Measurements from ENCODE around the gene HCFC1. TPM values are rescaled to one million over a fixed set of nuclear protein-coding genes. Genes with fewer than 3 reads are reported as not detected.

Gene HCFC1
- total RNA-seq, 6 experiments from 2014 or later: 15.2 to 32.5 (median 19.7) TPM

GRCh38 chrX:153966283-153966688 lies 5.3 kb downstream of the HCFC1 start:
- peak overlapping the region in 2 of 3 donors; percentile 6 to 39 for H3K27ac ChIP-seq
- ATAC-seq (peak; percentile 5 to 45 (median 42)), DNase-seq (peak; percentile 46 to 80 (median 77))
- intact Hi-C loops (cut with DNase I): no loop called here
- no peak for TF ChIP-seq CTCF (IDR thresholded peaks at IDR 0.05)
- TF ChIP-seq POLR2A (IDR thresholded peaks at IDR 0.05): no peak
- H3K27me3 ChIP-seq: no peaks in the 10 kb centered on the region
- H3K9me3 ChIP-seq: no peaks in the 10 kb centered on the region
- no peak overlapping the region for H3K4me3 ChIP-seq
- H3K36me3 ChIP-seq: peaks cover 0 to 30% (median 11%) of the 10 kb centered on the region in 4 donors
- 49% methylated on average over 12 of the region's 15 CpGs for WGBS (ENCODE audit: insufficient coverage, low coverage, low lambda C conversion rate, missing lambda C conversion rate)
- H3K4me1 ChIP-seq: peaks cover 0 to 41% (median 0%) of the 10 kb centered on the region in 4 donors

DNA sequence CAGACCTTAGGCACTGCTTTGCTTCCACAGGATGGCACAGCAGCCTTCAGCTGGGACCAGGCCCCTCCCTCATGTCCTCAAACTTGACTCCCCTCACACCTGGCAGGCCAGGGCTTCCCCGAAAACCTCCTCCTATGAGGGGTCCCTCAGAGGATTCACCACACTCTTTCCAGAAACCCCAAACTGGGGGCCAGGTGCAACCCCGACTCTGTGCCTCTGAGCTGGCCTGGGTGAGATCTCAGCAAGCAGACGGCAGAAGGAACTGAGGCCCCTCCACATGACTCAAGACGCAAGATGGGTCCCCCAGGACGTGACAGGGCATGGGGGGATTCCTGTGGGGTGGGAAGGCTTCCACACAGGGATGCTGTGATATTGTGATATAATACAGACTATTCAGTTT lies 6.2 kb downstream of the HCFC1 start:
- peaks cover 0 to 39% (median 15%) of the 10 kb centered on the region in 4 donors for H3K36me3 ChIP-seq
- no peak for ATAC-seq
- intact Hi-C loops (cut with DNase I): no loop called here
- no peaks in the 10 kb centered on the region for H3K9me3 ChIP-seq
- 87% methylated on average over 3 of the region's 5 CpGs for WGBS (ENCODE audit: insufficient coverage, low coverage, low lambda C conversion rate, missing lambda C conversion rate)
- H3K27ac ChIP-seq: no peak overlapping the region
- H3K4me3 ChIP-seq: no peak overlapping the region
- H3K27me3 ChIP-seq: no peaks in the 10 kb centered on the region
- DNase-seq: no peak
- no peak for TF ChIP-seq CTCF (IDR thresholded peaks at IDR 0.05)
- no peak for TF ChIP-seq POLR2A (IDR thresholded peaks at IDR 0.05)
- H3K4me1 ChIP-seq: peaks cover 0 to 41% (median 0%) of the 10 kb centered on the region in 4 donors

DNA sequence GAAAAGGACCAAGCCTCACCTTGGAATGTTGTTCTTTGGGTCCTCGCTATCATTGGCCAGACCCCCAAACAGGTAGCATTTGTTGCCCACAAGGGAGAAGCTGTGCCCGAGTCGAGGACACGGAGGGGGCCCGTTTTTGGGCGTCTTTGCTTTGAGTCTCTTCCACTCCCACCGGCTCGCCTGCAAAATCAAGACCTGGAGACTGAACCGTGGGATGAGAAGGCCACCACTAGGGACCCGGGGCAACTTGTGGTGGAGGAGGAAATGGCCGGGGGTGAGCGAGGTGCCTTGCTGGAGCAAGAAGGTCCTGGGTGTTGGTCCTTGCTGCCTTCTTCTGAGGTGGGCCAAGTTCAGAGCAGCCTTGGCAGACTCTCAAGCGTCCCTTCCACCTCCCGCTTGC lies 7.5 kb downstream of the HCFC1 start:
- no peaks in the 10 kb centered on the region for H3K27me3 ChIP-seq
- H3K4me1 ChIP-seq: peaks cover 0 to 33% (median 0%) of the 10 kb centered on the region in 4 donors
- no peak overlapping the region for H3K27ac ChIP-seq
- ATAC-seq (no peak), DNase-seq (no peak)
- 100% methylated on average over 2 of the region's 14 CpGs for WGBS (ENCODE audit: insufficient coverage, low coverage, low lambda C conversion rate, missing lambda C conversion rate)
- peaks cover 0 to 52% (median 20%) of the 10 kb centered on the region in 4 donors for H3K36me3 ChIP-seq
- no peak for TF ChIP-seq CTCF (IDR thresholded peaks at IDR 0.05)
- H3K9me3 ChIP-seq: no peaks in the 10 kb centered on the region
- intact Hi-C loops (cut with DNase I): no loop called here
- H3K4me3 ChIP-seq: no peak overlapping the region

GRCh38 chrX:153963546-153963945 lies 8.1 kb downstream of the HCFC1 start:
- Histone ChIP-seq H3K4me3 (no peak overlapping the region), H3K27me3 (no peaks in the 10 kb centered on the region), H3K36me3 (peaks cover 0 to 58% (median 22%) of the 10 kb centered on the region in 4 donors), H3K9me3 (no peaks in the 10 kb centered on the region), H3K27ac (no peak overlapping the region), H3K4me1 (peaks cover 0 to 27% (median 0%) of the 10 kb centered on the region in 4 donors)
- TF ChIP-seq CTCF (IDR thresholded peaks at IDR 0.05): no peak
- no peak for TF ChIP-seq POLR2A (IDR thresholded peaks at IDR 0.05)
- ATAC-seq: no peak
- WGBS (ENCODE audit: insufficient coverage, low coverage, low lambda C conversion rate, missing lambda C conversion rate): no CpG with 5 or more reads among the region's 12 CpGs
- DNase-seq: no peak
- intact Hi-C loops (cut with DNase I): no loop called here

DNA sequence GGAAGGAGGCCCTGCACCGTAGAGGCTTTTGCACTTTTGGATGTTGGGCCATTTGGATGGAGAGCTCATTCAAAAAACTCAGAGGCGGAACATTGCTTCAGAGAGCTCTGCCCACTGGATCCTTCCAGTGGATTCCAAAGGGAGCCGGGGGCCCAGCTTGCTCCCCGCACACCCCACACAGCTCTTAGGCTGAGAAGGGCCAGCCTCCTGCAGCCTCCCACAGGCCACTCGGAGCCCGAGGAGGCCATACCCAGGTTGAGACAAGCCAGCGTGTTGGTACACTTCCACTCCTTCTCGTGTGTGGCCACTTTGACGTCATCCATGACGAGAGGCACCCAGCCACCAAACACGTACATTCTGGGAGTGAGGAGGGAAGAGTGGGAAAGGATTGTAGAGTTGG lies 10.3 kb downstream of the HCFC1 start:
- intact Hi-C loops (cut with DNase I): no loop called here
- Histone ChIP-seq H3K9me3 (no peaks in the 10 kb centered on the region), H3K27ac (no peak overlapping the region), H3K36me3 (peaks cover 0 to 73% (median 29%) of the 10 kb centered on the region in 4 donors), H3K4me3 (no peak overlapping the region), H3K4me1 (peaks cover 0 to 6% (median 0%) of the 10 kb centered on the region in 4 donors), H3K27me3 (no peaks in the 10 kb centered on the region)
- DNase-seq: no peak
- WGBS (ENCODE audit: insufficient coverage, low coverage, low lambda C conversion rate, missing lambda C conversion rate): 100% methylated on average over 1 of the region's 11 CpGs
- TF ChIP-seq CTCF (IDR thresholded peaks at IDR 0.05): no peak
- no peak for TF ChIP-seq POLR2A (IDR thresholded peaks at IDR 0.05)
- ATAC-seq: no peak

Data from right lobe of liver (tissue), 6 donors.